Kidney glomerular epithelial cell (primary cell): ENCODE measurements around the gene HS3ST2.
"Not testable (repeated sequence)": the region's sequence is repeated elsewhere in the genome, so short reads cannot be mapped to it uniquely, and the experiment has no call there.

Experiments
- DNase-seq: peaks from one replicate; lab custom pipeline; 2025; lab: John Stamatoyannopoulos, UW

The HS3ST2 gene

GRCh38 chr16:22932032-22932771, 118.2 kb downstream of the HS3ST2 start:
- DNase-seq: no peak

GRCh38 chr16:22933173-22933572, 119.2 kb downstream of the HS3ST2 start:
- no peak for DNase-seq

GRCh38 chr16:22934786-22935185, 120.8 kb downstream of the HS3ST2 start:
- no peak for DNase-seq

- no peak for DNase-seq
Observed at GRCh38 chr16:22937169-22937568, 123.2 kb downstream of the HS3ST2 start.

GRCh38 chr16:22938647-22939046, 124.7 kb downstream of the HS3ST2 start:
- DNase-seq: no peak

- not testable (repeated sequence) for DNase-seq
Observed at GRCh38 chr16:22939744-22940363, 125.9 kb downstream of the HS3ST2 start.

GRCh38 chr16:22941970-22942501, 128.1 kb downstream of the HS3ST2 start:
- no peak for DNase-seq

GRCh38 chr16:22942811-22943210, 128.8 kb downstream of the HS3ST2 start:
- no peak for DNase-seq

- no peak for DNase-seq
Observed at GRCh38 chr16:22945361-22945760, 131.4 kb downstream of the HS3ST2 start.

GRCh38 chr16:22946433-22946832, 132.5 kb downstream of the HS3ST2 start:
- DNase-seq: peak; percentile 9

GRCh38 chr16:22948058-22948602, 134.2 kb downstream of the HS3ST2 start:
- DNase-seq: no peak

GRCh38 chr16:22948603-22949368, 134.8 kb downstream of the HS3ST2 start:
- DNase-seq: peak; percentile 22

GRCh38 chr16:22955461-22956070, 141.6 kb downstream of the HS3ST2 start:
- no peak for DNase-seq

GRCh38 chr16:22961206-22961605, 147.2 kb downstream of the HS3ST2 start:
- no peak for DNase-seq

- no peak for DNase-seq
Observed at GRCh38 chr16:22962905-22963304, 148.9 kb downstream of the HS3ST2 start.
